GM23338 (cell line): Measurements from ENCODE around the gene ZNF148. TPM values are rescaled to one million over a fixed set of nuclear protein-coding genes. Genes with fewer than 3 reads are reported as not detected.

Experiments used
- ATAC-seq: fragments of 200-7000 bp; cut with Tn5 transposase; 3 replicates; pipeline ENCODE4 v1.9.1; 2020
- DNase-seq: peaks from one replicate; pipeline ENCODE4 v3.0.0-alpha.2; 2015; ENCODE audit warnings: low spot score
- H2AFZ ChIP-seq: fragments of 200-600 bp; sonication (generic); 2 replicates; pipeline ENCODE4 v1.8.0; 2016; ENCODE audit warnings: antibody characterized with exemption, mild to moderate bottlenecking, moderate library complexity
- H3F3A ChIP-seq: fragments of 200-600 bp; sonication (generic); replicated peaks from 2 replicates; pipeline ENCODE4 v1.8.0; 2017; ENCODE audit warnings: antibody characterized with exemption, mixed run types, low read depth
- H3K27ac ChIP-seq: fragments of 200-600 bp; sonication (generic); 2 replicates; pipeline ENCODE4 v1.6.1; 2016; ENCODE audit warnings: low read depth
- H3K27me3 ChIP-seq: fragments of 200-600 bp; sonication (generic); 2 replicates; pipeline ENCODE4 v1.8.0; 2016; ENCODE audit warnings: mild to moderate bottlenecking, mixed run types, moderate library complexity; ENCODE audit not compliant: insufficient read depth
- H3K36me3 ChIP-seq: fragments of 200-600 bp; sonication (generic); 2 replicates; pipeline ENCODE4 v1.8.0; 2016; ENCODE audit warnings: mild to moderate bottlenecking; ENCODE audit not compliant: insufficient read depth
- H3K4me1 ChIP-seq: fragments of 200-600 bp; sonication (generic); 2 replicates; pipeline ENCODE4 v1.8.0; 2016; ENCODE audit warnings: mild to moderate bottlenecking, moderate library complexity; ENCODE audit not compliant: insufficient read depth
- H3K4me2 ChIP-seq: fragments of 200-600 bp; sonication (generic); 2 replicates; pipeline ENCODE4 v1.7.1; 2017; ENCODE audit warnings: mixed run types
- H3K4me3 ChIP-seq: fragments of 200-600 bp; sonication (generic); 2 replicates; pipeline ENCODE4 v1.6.1; 2016; ENCODE audit warnings: mixed run types
- H3K79me2 ChIP-seq: fragments of 200-600 bp; sonication (generic); replicated peaks from 2 replicates; pipeline ENCODE4 v1.8.0; 2017; ENCODE audit warnings: mild to moderate bottlenecking; ENCODE audit not compliant: insufficient read depth
- H3K9me2 ChIP-seq: fragments of 200-600 bp; sonication (generic); 2 replicates; pipeline ENCODE4 v1.8.0; 2017; ENCODE audit not compliant: insufficient read depth
- H4K20me1 ChIP-seq: fragments of 200-600 bp; sonication (generic); replicated peaks from 2 replicates; pipeline ENCODE4 v1.8.0; 2017; ENCODE audit warnings: mild to moderate bottlenecking; ENCODE audit not compliant: insufficient read depth
- H3K27ac Mint-ChIP-seq: 2 replicates; pipeline ENCODE4 v1.8.0; 2020; ENCODE audit warnings: inconsistent platforms, mild to moderate bottlenecking, moderate library complexity, mixed read lengths
- H3K27me3 Mint-ChIP-seq: 3 replicates; pipeline ENCODE4 v1.8.0; 2022; ENCODE audit warnings: low read depth, mild to moderate bottlenecking, moderate library complexity, mixed read lengths, inconsistent platforms; ENCODE audit not compliant: insufficient read depth, poor library complexity
- H3K36me3 Mint-ChIP-seq: 3 replicates; pipeline ENCODE4 v1.8.0; 2021; ENCODE audit warnings: low read depth, mild to moderate bottlenecking, inconsistent platforms, moderate library complexity, mixed read lengths
- H3K4me1 Mint-ChIP-seq: 3 replicates; pipeline ENCODE4 v1.8.0; 2020; ENCODE audit warnings: mild to moderate bottlenecking, inconsistent platforms, mixed read lengths
- H3K4me3 Mint-ChIP-seq: 3 replicates; pipeline ENCODE4 v1.8.0; 2021; ENCODE audit warnings: moderate library complexity, mild to moderate bottlenecking, inconsistent platforms, mixed read lengths
- H3K9me3 Mint-ChIP-seq: 3 replicates; pipeline ENCODE4 v1.8.0; 2020; ENCODE audit warnings: moderate library complexity, mild to moderate bottlenecking, inconsistent platforms, mixed read lengths
- CREB1 ChIP-seq: fragments of 250-450 bp; sonication (Bioruptor Pico); IDR thresholded peaks from 2 replicates; pipeline ENCODE4 v1.5.0; 2020; ENCODE audit warnings: low read depth, mild to moderate bottlenecking, moderate library complexity
- EZH2phosphoT487 ChIP-seq: fragments of 200-600 bp; sonication (generic); IDR thresholded peaks from one replicate; pipeline ENCODE4 v1.8.1; 2018; ENCODE audit warnings: antibody characterized with exemption; ENCODE audit not compliant: unreplicated experiment
- NANOG ChIP-seq: IDR thresholded peaks from 2 replicates; pipeline ENCODE4 v1.6.1; 2016; ENCODE audit warnings: antibody characterized with exemption, borderline replicate concordance
- REST ChIP-seq: IDR thresholded peaks from one replicate; pipeline ENCODE4 v1.6.1; 2018; ENCODE audit warnings: antibody characterized with exemption; ENCODE audit not compliant: unreplicated experiment
- ZNF114 ChIP-seq: fragments of 250-450 bp; sonication (Bioruptor Pico); IDR thresholded peaks from 2 replicates; pipeline ENCODE4 v1.5.0; 2020; ENCODE audit warnings: mild to moderate bottlenecking, moderate library complexity
- ZNF462 ChIP-seq: fragments of 250-450 bp; sonication (Bioruptor Pico); IDR thresholded peaks from 2 replicates; pipeline ENCODE4 v1.5.0; 2020; ENCODE audit warnings: mild to moderate bottlenecking, moderate library complexity
- polyA plus RNA-seq: library from polyadenylated mRNA; unstranded; fragments of >200 nt; fragmentation: Nextera tagmentation; extraction: Ambion mirVana; gene quantifications from 2 replicates; pipeline ENCODE4 v1.2.1, GENCODE V29; 2016
- total RNA-seq: library from RNA; depleted of rRNA; stranded (reverse); fragments of >200 nt; shearing (Covaris generic); gene quantifications from 2 replicates; pipeline ENCODE4 v1.2.3, GENCODE V29; 2014
- TF ChIP-seq, protein P1 (sequence below), 2 experiments: fragments of 200-600 bp in 1 of 2; sonication (generic) in 1 of 2; conservative IDR thresholded peaks; 2 replicates each; pipeline versions ENCODE4 v1.5.1 to v1.6.1; 2016 to 2017; ENCODE audit warnings: antibody characterized with exemption in 2 of 2, low read depth in 2 of 2, mild to moderate bottlenecking in 2 of 2, moderate library complexity in 1 of 2

The ZNF148 gene
- total and polyA plus RNA-seq, 2 experiments from 2014 or later = 13.9 to 16.9 TPM

GRCh38 chr3:125366132-125366531, 9.0 kb downstream of the ZNF148 start:
- no peaks in the 10 kb centered on the region for H3F3A ChIP-seq
- no peak overlapping the region for H2AFZ ChIP-seq
- no peak overlapping the region for H3K27ac ChIP-seq
- H3K4me1 Mint-ChIP-seq = peaks cover 11% of the 10 kb centered on the region
- H3K36me3 Mint-ChIP-seq = no peaks in the 10 kb centered on the region
- ATAC-seq (no peak), DNase-seq (no peak)
- H3K27me3 Mint-ChIP-seq = peaks cover 5% of the 10 kb centered on the region
- H3K4me2 ChIP-seq = no peak overlapping the region
- H3K4me3 ChIP-seq = no peak overlapping the region
- no peak overlapping the region for H3K27ac Mint-ChIP-seq
- no peak overlapping the region for H3K4me3 Mint-ChIP-seq
- no peaks in the 10 kb centered on the region for H3K9me2 ChIP-seq
- no peaks in the 10 kb centered on the region for H3K9me3 Mint-ChIP-seq
- H3K27me3 ChIP-seq = no peaks in the 10 kb centered on the region
- TF ChIP-seq NANOG = no peak
- TF ChIP-seq, protein P1, sequence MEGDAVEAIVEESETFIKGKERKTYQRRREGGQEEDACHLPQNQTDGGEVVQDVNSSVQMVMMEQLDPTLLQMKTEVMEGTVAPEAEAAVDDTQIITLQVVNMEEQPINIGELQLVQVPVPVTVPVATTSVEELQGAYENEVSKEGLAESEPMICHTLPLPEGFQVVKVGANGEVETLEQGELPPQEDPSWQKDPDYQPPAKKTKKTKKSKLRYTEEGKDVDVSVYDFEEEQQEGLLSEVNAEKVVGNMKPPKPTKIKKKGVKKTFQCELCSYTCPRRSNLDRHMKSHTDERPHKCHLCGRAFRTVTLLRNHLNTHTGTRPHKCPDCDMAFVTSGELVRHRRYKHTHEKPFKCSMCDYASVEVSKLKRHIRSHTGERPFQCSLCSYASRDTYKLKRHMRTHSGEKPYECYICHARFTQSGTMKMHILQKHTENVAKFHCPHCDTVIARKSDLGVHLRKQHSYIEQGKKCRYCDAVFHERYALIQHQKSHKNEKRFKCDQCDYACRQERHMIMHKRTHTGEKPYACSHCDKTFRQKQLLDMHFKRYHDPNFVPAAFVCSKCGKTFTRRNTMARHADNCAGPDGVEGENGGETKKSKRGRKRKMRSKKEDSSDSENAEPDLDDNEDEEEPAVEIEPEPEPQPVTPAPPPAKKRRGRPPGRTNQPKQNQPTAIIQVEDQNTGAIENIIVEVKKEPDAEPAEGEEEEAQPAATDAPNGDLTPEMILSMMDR (conservative IDR thresholded peaks at IDR 0.05; ENCODE audit: low read depth in 2 of 2) = no peak
- peaks cover 16% of the 10 kb centered on the region for H4K20me1 ChIP-seq
- no peaks in the 10 kb centered on the region for H3K36me3 ChIP-seq
- peaks cover 11% of the 10 kb centered on the region for H3K4me1 ChIP-seq
- peaks cover 100% of the 10 kb centered on the region for H3K79me2 ChIP-seq

GRCh38 chr3:125359700-125360099, 15.4 kb downstream of the ZNF148 start:
- Mint-ChIP-seq H3K9me3 (no peaks in the 10 kb centered on the region), H3K36me3 (no peaks in the 10 kb centered on the region), H3K27ac (no peak overlapping the region), H3K4me1 (peaks cover 13% of the 10 kb centered on the region), H3K27me3 (peaks cover 2% of the 10 kb centered on the region), H3K4me3 (no peak overlapping the region; the same call in 2 of the 3 replicates)
- Histone ChIP-seq H3K79me2 (peaks cover 93% of the 10 kb centered on the region), H3K4me3 (no peak overlapping the region), H3K36me3 (no peaks in the 10 kb centered on the region), H3K27me3 (no peaks in the 10 kb centered on the region), H3K27ac (no peak overlapping the region), H3F3A (no peaks in the 10 kb centered on the region), H3K4me2 (no peak overlapping the region), H3K9me2 (no peaks in the 10 kb centered on the region), H4K20me1 (peaks cover 28% of the 10 kb centered on the region), H3K4me1 (peaks cover 5% of the 10 kb centered on the region; the same call in 1 of the 2 replicates), H2AFZ (no peak overlapping the region)
- TF ChIP-seq ZNF114 (CRISPR knock-in tag) (no peak), CREB1 (CRISPR knock-in tag) (no peak), NANOG (no peak), ZNF462 (no peak), REST (no peak), EZH2phosphoT487 (no peak)
- DNase-seq = no peak
- ATAC-seq = no peak
